Fibroblast of lung (primary cell): ENCODE results near the gene GRIN3B. TPM values are rescaled to one million over a fixed set of nuclear protein-coding genes. Genes with fewer than 3 reads are reported as not detected.
"Not testable (repeated sequence)": the region's sequence is repeated elsewhere in the genome, so short reads cannot be mapped to it uniquely, and the experiment has no call there.

ENCODE experiments used
- DNase-seq, 2 donors: peaks; one replicate each; pipeline versions ENCODE4 v3.0.0 to v3.0.0-alpha.2; 2010; ENCODE audit warnings: low read depth in 2 of 2
- H2AFZ ChIP-seq: 2 replicates; pipeline ENCODE4 v1.5.1; 2012; ENCODE audit warnings: low read length, control low read depth, inconsistent platforms
- H3K27ac ChIP-seq: 2 replicates; pipeline ENCODE4 v1.5.1; 2011; ENCODE audit warnings: low read length, control low read depth; ENCODE audit not compliant: insufficient read depth
- H3K27me3 ChIP-seq: 2 replicates; pipeline ENCODE4 v1.5.1; 2011; ENCODE audit warnings: mild to moderate bottlenecking, low read length; ENCODE audit not compliant: control insufficient read depth, insufficient read depth
- H3K36me3 ChIP-seq: 2 replicates; pipeline ENCODE4 v1.5.1; 2011; ENCODE audit warnings: low read length; ENCODE audit not compliant: control insufficient read depth, insufficient read depth
- H3K4me1 ChIP-seq: 2 replicates; pipeline ENCODE4 v1.5.1; 2011; ENCODE audit warnings: low read length; ENCODE audit not compliant: control insufficient read depth, insufficient read depth; ENCODE audit errors: extremely low read depth
- H3K4me2 ChIP-seq: 2 replicates; pipeline ENCODE4 v1.5.1; 2011; ENCODE audit warnings: low read length, control low read depth; ENCODE audit not compliant: insufficient read depth; ENCODE audit errors: extremely low read depth
- H3K4me3 ChIP-seq, 4 experiments: fragments of 200-600 bp in 1 of 4; sonication (generic) in 1 of 4; replicated peaks in 1 of 4; 2 replicates each; pipeline ENCODE4 v1.5.1; 2011 to 2016; ENCODE audit warnings: low read length in 4 of 4, low read depth in 3 of 4, mild to moderate bottlenecking in 3 of 4, control low read depth in 2 of 4, inconsistent platforms in 1 of 4, mixed read lengths in 1 of 4; ENCODE audit not compliant: insufficient read depth in 1 of 4; ENCODE audit errors: control extremely low read depth in 1 of 4
- H3K79me2 ChIP-seq: 2 replicates; pipeline ENCODE4 v1.5.1; 2012; ENCODE audit warnings: mild to moderate bottlenecking, low read length, inconsistent platforms; ENCODE audit not compliant: control insufficient read depth, insufficient read depth
- H3K9ac ChIP-seq: 2 replicates; pipeline ENCODE4 v1.5.1; 2011; ENCODE audit warnings: mild to moderate bottlenecking, low read length, control low read depth; ENCODE audit not compliant: insufficient read depth
- H3K9me3 ChIP-seq: 2 replicates; pipeline ENCODE4 v1.5.1; 2012; ENCODE audit warnings: low read depth, low read length; ENCODE audit not compliant: control insufficient read depth, insufficient read depth
- H4K20me1 ChIP-seq: 2 replicates; pipeline ENCODE4 v1.5.1; 2011; ENCODE audit warnings: low read length; ENCODE audit not compliant: control insufficient read depth, insufficient read depth; ENCODE audit errors: extremely low read depth
- CTCF ChIP-seq, 2 donors: IDR thresholded peaks in 1 of 2; conservative IDR thresholded peaks in 1 of 2; 1 replicate in 1 of 2; 2 replicates in 1 of 2; pipeline ENCODE4 v1.5.1; 2011 to 2012; ENCODE audit warnings: low read length in 2 of 2, control low read depth in 1 of 2, inconsistent platforms in 1 of 2, low read depth in 1 of 2, mild to moderate bottlenecking in 1 of 2
- EZH2 ChIP-seq: IDR thresholded peaks from 2 replicates; pipeline ENCODE4 v1.5.1; 2012; ENCODE audit warnings: low read length, control low read depth, mild to moderate bottlenecking; ENCODE audit errors: missing control alignments
- polyA plus RNA-seq, 2 donors: library from polyadenylated mRNA; depleted of rRNA in 1 of 2; stranded (reverse) in 1 of 2; unstranded in 1 of 2; fragments of >200 nt; gene quantifications; 2 replicates each; pipeline ENCODE4 v1.2.1, GENCODE V29; 2011 to 2012; ENCODE audit warnings: missing spikeins in 1 of 2
- total RNA-seq: library from RNA; depleted of rRNA; stranded (reverse); fragments of >200 nt; gene quantifications from 2 replicates; pipeline ENCODE4 v1.2.1, GENCODE V29; 2014

The GRIN3B gene
- total and polyA plus RNA-seq, 2 donors (not counting 1 experiment from before 2014, with no cell fraction given) = 0.12 to 0.66 TPM

GRCh38 chr19:1025080-1025479, 24.9 kb downstream of the GRIN3B start:
- H2AFZ ChIP-seq, H3K4me2 ChIP-seq, H3K27me3 ChIP-seq, H3K36me3 ChIP-seq, H3K9me3 ChIP-seq, H3K4me3 ChIP-seq, H4K20me1 ChIP-seq, DNase-seq, H3K9ac ChIP-seq, H3K27ac ChIP-seq: not testable (repeated sequence)
- H3K4me1 ChIP-seq = peaks cover 10% of the 10 kb centered on the region
- H3K79me2 ChIP-seq = peaks cover 43% of the 10 kb centered on the region

- H3K27ac ChIP-seq = peak within 1 kb of the TSS; percentile 95
- no peaks in the 10 kb centered on the region for H3K9me3 ChIP-seq
- H3K36me3 ChIP-seq = peaks cover 10% of the 10 kb centered on the region
- no peaks in the 10 kb centered on the region for H3K27me3 ChIP-seq
- DNase-seq = peak; percentile 77
- H4K20me1 ChIP-seq = no peaks in the 10 kb centered on the region
- peaks cover 10% of the 10 kb centered on the region for H3K4me1 ChIP-seq
- peak within 1 kb of the TSS; percentile 76 to 97 (median 88) for H3K4me3 ChIP-seq
- H3K79me2 ChIP-seq = peaks cover 44% of the 10 kb centered on the region
- no peak within 1 kb of the TSS for H2AFZ ChIP-seq
- H3K9ac ChIP-seq = peak within 1 kb of the TSS; percentile 76
- no peak for TF ChIP-seq CTCF (conservative IDR thresholded peaks at IDR 0.05 in 1 of 2, IDR thresholded peaks at IDR 0.05 in 1 of 2; ENCODE audit: low read depth in 1 of 2, low read length in 2 of 2)
- no peak for TF ChIP-seq EZH2
- H3K4me2 ChIP-seq = peak within 1 kb of the TSS; percentile 93
Measured at GRCh38 chr19:1025960-1026782, 26.0 kb downstream of the GRIN3B start, which contains the start of gene CNN2. Gene CNN2 (plus strand): TSS chr19:1026608. CDS start chr19:1026662, 54 bp downstream.

GRCh38 chr19:1026783-1027649, 26.8 kb downstream of the GRIN3B start:
- Histone ChIP-seq H3K79me2 (peaks cover 45% of the 10 kb centered on the region), H2AFZ (no peak overlapping the region), H3K4me2 (peak overlapping the region; percentile 93), H3K27me3 (no peaks in the 10 kb centered on the region), H3K9ac (peak overlapping the region; percentile 76), H3K27ac (peak overlapping the region; percentile 95), H3K36me3 (peaks cover 10% of the 10 kb centered on the region), H3K9me3 (no peaks in the 10 kb centered on the region), H4K20me1 (no peaks in the 10 kb centered on the region), H3K4me3 (peak overlapping the region; percentile 76 to 97 (median 88)), H3K4me1 (peaks cover 10% of the 10 kb centered on the region)
- DNase-seq = no peak
- TF ChIP-seq CTCF (conservative IDR thresholded peaks at IDR 0.05 in 1 of 2, IDR thresholded peaks at IDR 0.05 in 1 of 2; ENCODE audit: low read depth in 1 of 2, low read length in 2 of 2) = no peak
- TF ChIP-seq EZH2 = no peak
